IMR-90 (cell line): ENCODE measurements around the gene HYAL4. TPM values are rescaled to one million over a fixed set of nuclear protein-coding genes. Genes with fewer than 3 reads are reported as not detected.

Experiments used
- ATAC-seq: fragments of 200-7000 bp; cut with Tn5 transposase; 2 replicates; pipeline ENCODE4 v1.9.1; 2020; ENCODE audit warnings: low read depth, mild to moderate bottlenecking, moderate library complexity
- BruUV-seq: library from RNA; stranded (reverse); fragments of 400-500 nt; replicated peaks from 2 replicates; lab custom pipeline; 2021; lab: Mats Ljungman, UMichigan
- CTCF ChIA-PET: fragments of 300-600 bp; formaldehyde crosslinking; extraction: SDS; loops from one replicate; lab custom pipeline; 2021; ENCODE audit warnings: antibody characterized with exemption; lab: Yijun Ruan, JAX
- POLR2A ChIA-PET: fragments of 300-600 bp; sonication (Branson Sonifier 250); formaldehyde crosslinking; loops from one replicate; lab custom pipeline; 2022; ENCODE audit warnings: antibody characterized with exemption; ENCODE audit not compliant: unreplicated experiment; lab: Charles Lee
- DNase-seq: peaks from one replicate; pipeline ENCODE4 v3.0.0; 2013
- H2AFZ ChIP-seq: replicated peaks from 2 replicates; pipeline ENCODE3; 2013; ENCODE audit warnings: low read length, mild to moderate bottlenecking; ENCODE audit not compliant: poor library complexity
- H2AK5ac ChIP-seq: 2 replicates; pipeline ENCODE4 v1.6.1; 2013; ENCODE audit warnings: low read depth, low read length, inconsistent platforms
- H2AK9ac ChIP-seq: replicated peaks from 2 replicates; pipeline ENCODE3; 2013; ENCODE audit warnings: mild to moderate bottlenecking, low read depth, low read length, moderate library complexity; ENCODE audit not compliant: poor library complexity
- H2BK120ac ChIP-seq: 2 replicates; pipeline ENCODE4 v1.6.1; 2013; ENCODE audit warnings: low read depth, low read length, inconsistent platforms
- H2BK15ac ChIP-seq: 3 replicates; pipeline ENCODE4 v1.6.1; 2013; ENCODE audit warnings: low read depth, low read length, inconsistent platforms
- H2BK20ac ChIP-seq: 2 replicates; pipeline ENCODE4 v1.6.1; 2013; ENCODE audit warnings: low read depth, mild to moderate bottlenecking, inconsistent platforms, low read length, moderate library complexity
- H2BK5ac ChIP-seq: 2 replicates; pipeline ENCODE4 v1.6.1; 2013; ENCODE audit warnings: mild to moderate bottlenecking, low read depth, low read length, inconsistent platforms; ENCODE audit not compliant: poor library complexity, severe bottlenecking
- H3K14ac ChIP-seq: replicated peaks from 2 replicates; pipeline ENCODE4 v1.6.1; 2013; ENCODE audit warnings: low read depth, low read length, inconsistent platforms
- H3K18ac ChIP-seq: 2 replicates; pipeline ENCODE4 v1.6.1; 2013; ENCODE audit warnings: low read depth, low read length, control low read depth
- H3K23ac ChIP-seq: 2 replicates; pipeline ENCODE4 v1.6.1; 2013; ENCODE audit warnings: low read depth, low read length, inconsistent platforms
- H3K27ac ChIP-seq: 2 replicates; pipeline ENCODE4 v1.5.1; 2013; ENCODE audit warnings: mild to moderate bottlenecking, control low read depth, low read length; ENCODE audit not compliant: insufficient read depth
- H3K27me3 ChIP-seq: 2 replicates; pipeline ENCODE4 v1.6.1; 2013; ENCODE audit warnings: low read length; ENCODE audit not compliant: control insufficient read depth, insufficient read depth
- H3K36me3 ChIP-seq: 2 replicates; pipeline ENCODE4 v1.6.1; 2013; ENCODE audit warnings: low read length, mixed read lengths; ENCODE audit not compliant: control insufficient read depth, insufficient read depth
- H3K4ac ChIP-seq: 2 replicates; pipeline ENCODE4 v1.6.1; 2013; ENCODE audit warnings: low read depth, low read length, inconsistent platforms
- H3K4me1 ChIP-seq: 2 replicates; pipeline ENCODE4 v1.6.1; 2013; ENCODE audit warnings: low read length, mixed read lengths; ENCODE audit not compliant: control insufficient read depth, insufficient read depth
- H3K4me2 ChIP-seq: 2 replicates; pipeline ENCODE4 v1.6.1; 2013; ENCODE audit warnings: low read depth, mild to moderate bottlenecking, control low read depth, low read length, moderate library complexity
- H3K4me3 ChIP-seq: 2 replicates; pipeline ENCODE4 v1.5.1; 2013; ENCODE audit warnings: low read depth, mild to moderate bottlenecking, control low read depth, low read length, moderate library complexity; ENCODE audit not compliant: insufficient read depth
- H3K56ac ChIP-seq: 2 replicates; pipeline ENCODE4 v1.6.1; 2013; ENCODE audit warnings: low read length, inconsistent platforms; ENCODE audit not compliant: insufficient read depth; ENCODE audit errors: extremely low read depth
- H3K79me1 ChIP-seq, 2 experiments: 2 replicates each; pipeline ENCODE4 v1.6.1; 2013; ENCODE audit warnings: low read length in 2 of 2, inconsistent platforms in 1 of 2, low read depth in 1 of 2
- H3K9ac ChIP-seq: 2 replicates; pipeline ENCODE4 v1.6.1; 2013; ENCODE audit warnings: low read depth, low read length, control low read depth
- H3K9me1 ChIP-seq: 2 replicates; pipeline ENCODE4 v1.6.1; 2013; ENCODE audit warnings: low read length, inconsistent platforms; ENCODE audit not compliant: insufficient read depth
- H3K9me3 ChIP-seq: 2 replicates; pipeline ENCODE4 v1.6.1; 2013; ENCODE audit warnings: low read length; ENCODE audit not compliant: control insufficient read depth, insufficient read depth
- H4K20me1 ChIP-seq: 2 replicates; pipeline ENCODE4 v1.6.1; 2013; ENCODE audit warnings: low read length, inconsistent platforms; ENCODE audit not compliant: insufficient read depth
- H4K5ac ChIP-seq: 2 replicates; pipeline ENCODE4 v1.6.1; 2013; ENCODE audit warnings: mild to moderate bottlenecking, low read depth, low read length, control low read depth
- H4K8ac ChIP-seq, 2 experiments: 2 replicates each; pipeline ENCODE4 v1.6.1; 2013; ENCODE audit warnings: low read depth in 2 of 2, low read length in 2 of 2, control low read depth in 1 of 2, inconsistent platforms in 1 of 2
- H4K91ac ChIP-seq: 2 replicates; pipeline ENCODE4 v1.6.1; 2013; ENCODE audit warnings: low read depth, low read length, inconsistent platforms; ENCODE audit not compliant: insufficient read depth
- RAD21 ChIP-seq: IDR thresholded peaks from 2 replicates; pipeline ENCODE4 v1.6.1; 2012; ENCODE audit warnings: low read length, improper control_type of control experiment
- WGBS, 2 experiments: methylation state at CpG; one replicate each; pipeline versions ENCODE4 v1.1.5 to v1.1.7; 2013; ENCODE audit warnings: missing lambda C conversion rate in 2 of 2; ENCODE audit not compliant: insufficient read length in 1 of 2; ENCODE audit errors: extremely low coverage in 2 of 2; 5-methylcytosine and 5-hydroxymethylcytosine counted together
- dilution Hi-C: fragments of 300-500 bp; cut with HindIII; formaldehyde crosslinking; loops from one replicate; pipeline ENCODE4 v1.14.3; 2018; ENCODE audit warnings: low sequenced_read_pairs; ENCODE audit not compliant: unreplicated experiment
- in situ Hi-C: fragments of 300-500 bp; cut with MboI; formaldehyde crosslinking; loops from 3 replicates; pipeline ENCODE4 v1.14.3; 2019; ENCODE audit warnings: low sequenced_read_pairs, inconsistent platforms, mixed read lengths
- intact Hi-C: fragments of 100-400 bp; cut with micrococcal nuclease; formaldehyde crosslinking; loops from 2 replicates; pipeline ENCODE4 v1.10.0; 2022
- polyA plus RNA-seq, 3 experiments: library from polyadenylated mRNA; depleted of rRNA; stranded (reverse); fragments of >200 nt; gene quantifications; 2 replicates each; pipeline ENCODE4 v1.2.3, GENCODE V29; 2012; ENCODE audit warnings: low replicate concordance in 1 of 3
- total RNA-seq: library from RNA; depleted of rRNA; stranded (reverse); fragments of >200 nt; gene quantifications from 2 replicates; pipeline ENCODE4 v1.2.3, GENCODE V29; 2012

HYAL4 gene
- total and polyA plus RNA-seq, 2 of the 4 experiments (the other 2 are of a cell fraction), result not detected

GRCh38 chr7:123798532-123799188 is 46.3 kb upstream of the HYAL4 start:
- Histone ChIP-seq H3K4me1 (peaks cover 2% of the 10 kb centered on the region; the same call in 1 of the 2 replicates), H4K5ac (no peak overlapping the region), H4K20me1 (no peaks in the 10 kb centered on the region), H4K91ac (no peak overlapping the region), H3K14ac (no peak overlapping the region), H3K18ac (no peak overlapping the region; the same call in 1 of the 2 replicates), H4K8ac (no peak overlapping the region), H3K9me1 (no peaks in the 10 kb centered on the region; the same call in 1 of the 2 replicates), H2AK5ac (no peak overlapping the region), H2BK15ac (no peak overlapping the region), H2AFZ (no peak overlapping the region), H2AK9ac (no peak overlapping the region), H3K79me1 (no peaks in the 10 kb centered on the region), H3K4me3 (no peak overlapping the region), H3K4ac (no peak overlapping the region), H3K23ac (no peak overlapping the region), H3K9ac (no peak overlapping the region), H3K27me3 (no peaks in the 10 kb centered on the region), H2BK20ac (no peak overlapping the region), H2BK120ac (no peak overlapping the region), H3K9me3 (no peaks in the 10 kb centered on the region), H3K36me3 (no peaks in the 10 kb centered on the region), H3K56ac (no peak overlapping the region), H3K27ac (no peak overlapping the region), H3K4me2 (0 out of 2 replicates have a peak overlapping the region, but pooled peaks have one; percentile 23), H2BK5ac (no peak overlapping the region)
- DNase-seq (no peak), ATAC-seq (no peak)
- ChIA-PET CTCF (interaction anchor here (0.6 to 1.5 kb wide), 3 partner anchors 32 to 103 kb away, joined by 3 to 5 read pairs (median 3); no protein-coding TSS in a partner anchor), POLR2A (no interaction called here)
- no TSS peak for BruUV-seq
- intact Hi-C loops, result loop anchor here (2.0 to 10.0 kb wide), 5 partner anchors 46 to 1056 kb away; no protein-coding TSS in a partner anchor
- TF ChIP-seq RAD21, result no peak
- no CpG with 5 or more reads among the region's 6 CpGs for WGBS, 2 experiments
- dilution Hi-C loops, result no loop called here
- in situ Hi-C loops, result no loop called here
